HG02884 (cell line): Measurements from ENCODE around the gene ATP9A.

ENCODE experiments used
- ATAC-seq: cut with Tn5 transposase; IDR thresholded peaks from one replicate; pipeline ENCODE4 v1.9.1; 2021; ENCODE audit warnings: mild to moderate bottlenecking, moderate library complexity; ENCODE audit not compliant: unreplicated experiment

The ATP9A gene

GRCh38 chr20:51610111-51610510 lies 158.1 kb downstream of the ATP9A start:
- ATAC-seq: no peak

DNA sequence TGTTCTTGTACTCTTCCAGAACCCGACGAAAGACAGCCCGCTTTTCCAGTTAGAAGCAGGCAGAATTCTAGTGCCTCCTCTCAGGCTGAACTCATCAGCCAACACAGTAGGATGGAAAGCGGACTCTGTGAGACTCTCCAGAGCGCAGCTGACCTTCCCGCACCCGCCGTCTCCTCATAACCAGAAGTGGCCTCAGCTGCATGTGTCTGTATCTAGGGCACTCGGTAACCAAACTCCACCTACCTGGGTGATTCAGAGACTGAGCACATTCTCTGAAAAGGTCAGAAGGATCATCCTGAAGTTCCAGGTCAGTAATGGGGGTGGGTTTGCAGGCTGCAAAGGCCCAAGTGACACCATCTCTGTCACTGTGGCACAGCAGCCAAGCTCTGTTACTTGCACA lies 158.9 kb downstream of the ATP9A start:
- ATAC-seq: no peak

DNA sequence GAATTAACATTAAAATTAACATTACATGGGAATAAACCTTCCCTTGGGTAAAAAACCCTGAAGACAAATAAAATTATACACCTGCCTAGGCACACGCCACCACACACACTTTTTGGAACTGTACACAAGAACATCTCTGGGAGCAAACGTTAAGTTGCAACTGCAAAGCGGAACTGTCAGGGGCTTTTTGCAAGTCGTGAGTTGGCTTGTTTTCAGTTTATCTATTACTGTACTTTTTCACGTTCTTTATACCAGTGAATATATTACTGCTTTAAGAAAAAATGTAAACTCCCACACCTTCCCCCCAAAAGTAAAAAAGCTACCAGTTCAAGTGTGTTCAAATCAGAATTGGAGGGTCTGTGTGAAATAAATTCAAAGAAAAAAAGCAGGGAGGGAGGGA lies 160.1 kb downstream of the ATP9A start:
- no peak for ATAC-seq

GRCh38 chr20:51607170-51607569 lies 161.0 kb downstream of the ATP9A start:
- ATAC-seq: no peak

GRCh38 chr20:51604851-51605250 lies 163.3 kb downstream of the ATP9A start:
- no peak for ATAC-seq

DNA sequence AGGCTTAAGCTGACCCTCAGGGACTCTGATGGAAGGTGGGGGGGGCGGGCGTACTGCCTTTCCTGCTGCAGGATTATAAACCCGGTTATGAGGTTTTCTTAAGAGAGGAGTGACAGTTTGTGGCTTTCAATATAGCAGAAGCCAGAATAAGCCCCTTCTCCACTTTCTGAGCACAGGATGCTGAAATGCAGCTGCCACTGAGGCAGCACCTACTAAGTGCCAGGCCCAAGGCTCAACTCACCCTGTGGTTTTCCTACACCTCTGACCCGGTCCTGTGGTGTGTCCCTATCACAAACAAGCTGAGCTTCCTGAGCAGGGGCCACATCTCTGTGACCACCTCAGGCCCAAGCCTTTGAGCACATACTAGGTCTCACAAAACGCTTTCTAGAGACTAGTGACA lies 166.1 kb downstream of the ATP9A start:
- no peak for ATAC-seq

- no peak for ATAC-seq
These were observed 167.2 kb downstream of the ATP9A start for GRCh38 chr20:51600950-51601349.

DNA sequence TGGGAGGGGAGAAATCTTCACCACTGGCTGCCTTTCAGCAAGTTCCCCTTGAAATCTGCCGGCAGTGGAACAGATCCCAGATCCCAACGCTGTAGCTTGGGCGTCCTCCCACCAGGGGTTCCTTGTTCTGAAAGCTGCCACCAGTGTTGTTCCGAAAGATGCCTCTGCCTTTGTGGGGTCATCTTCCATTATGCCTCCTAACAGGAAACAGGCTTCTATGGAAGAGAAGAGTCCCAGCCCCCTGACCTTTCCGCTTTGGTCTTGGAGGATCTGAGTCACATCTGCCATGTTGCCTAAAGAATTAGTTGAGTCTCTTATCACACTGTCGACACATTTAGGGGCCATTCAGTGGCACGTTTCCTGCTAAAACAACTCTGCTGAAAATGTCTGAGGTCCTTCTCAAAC lies 168.2 kb downstream of the ATP9A start:
- no peak for ATAC-seq

GRCh38 chr20:51598556-51598955 lies 169.6 kb downstream of the ATP9A start:
- no peak for ATAC-seq

GRCh38 chr20:51597389-51598231 lies 170.6 kb downstream of the ATP9A start:
- ATAC-seq: no peak

- ATAC-seq: no peak
These were observed 171.4 kb downstream of the ATP9A start for GRCh38 chr20:51596668-51597388.

DNA sequence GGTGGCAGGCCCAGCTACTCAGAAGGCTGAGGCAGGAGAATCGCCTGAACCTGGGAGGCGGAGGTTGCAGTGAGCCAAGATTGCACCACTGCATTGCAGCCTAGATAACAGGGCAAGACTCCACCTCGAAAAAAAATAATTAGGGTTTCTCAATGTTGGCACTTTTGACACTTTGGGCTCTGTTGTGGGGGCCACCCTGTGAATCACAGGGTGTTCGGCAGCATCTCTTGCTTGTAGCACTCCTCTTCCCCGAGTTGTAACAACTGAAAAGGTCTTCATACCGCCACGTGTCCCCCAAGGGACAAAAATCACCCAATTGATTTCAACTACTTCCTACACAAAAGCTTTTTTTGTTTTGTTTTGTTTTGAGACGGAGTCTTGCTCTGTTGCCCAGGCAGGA lies 172.4 kb downstream of the ATP9A start:
- ATAC-seq: no peak

- peak; percentile 91 for ATAC-seq
These were observed 173.1 kb downstream of the ATP9A start for GRCh38 chr20:51595058-51595532.

DNA sequence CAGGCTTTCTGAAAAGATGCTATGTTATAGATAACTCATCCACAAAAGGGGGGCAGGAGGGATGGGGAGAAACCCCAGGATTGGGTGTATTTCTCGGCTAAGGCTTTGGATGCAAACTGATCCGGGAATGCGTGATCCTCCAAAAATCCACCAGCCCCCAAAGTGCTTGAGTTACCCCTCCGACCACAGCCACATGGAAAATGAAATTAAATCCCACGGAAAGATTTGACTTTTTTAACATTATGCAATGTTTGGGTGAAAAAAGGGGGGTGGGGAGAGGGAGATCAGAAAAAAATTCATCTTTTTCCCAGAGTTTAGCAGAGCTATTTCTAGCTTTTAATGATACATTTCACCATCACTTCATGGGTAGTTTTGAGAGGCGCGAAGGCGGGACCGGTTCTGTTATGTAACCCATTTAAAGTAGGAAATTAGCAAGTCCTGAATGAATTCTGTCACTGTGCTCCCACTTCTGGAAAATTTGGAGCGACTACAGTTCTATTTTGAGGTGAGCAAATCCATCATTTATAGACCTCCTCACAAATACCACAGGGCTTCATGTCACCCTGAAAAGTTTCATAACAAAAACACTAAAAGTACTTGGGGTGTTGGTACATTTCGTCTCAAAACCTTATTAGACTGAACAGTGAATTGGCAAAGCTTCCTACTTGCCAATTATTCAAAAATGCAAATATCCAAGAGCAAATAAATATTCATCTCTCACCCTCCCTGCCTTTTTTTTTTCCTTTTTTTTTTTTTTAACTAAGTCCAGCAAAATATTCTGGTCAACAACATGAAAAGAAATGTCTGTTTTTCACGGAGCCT lies 173.7 kb downstream of the ATP9A start:
- no peak for ATAC-seq

GRCh38 chr20:51593584-51593983 lies 174.6 kb downstream of the ATP9A start:
- no peak for ATAC-seq

DNA sequence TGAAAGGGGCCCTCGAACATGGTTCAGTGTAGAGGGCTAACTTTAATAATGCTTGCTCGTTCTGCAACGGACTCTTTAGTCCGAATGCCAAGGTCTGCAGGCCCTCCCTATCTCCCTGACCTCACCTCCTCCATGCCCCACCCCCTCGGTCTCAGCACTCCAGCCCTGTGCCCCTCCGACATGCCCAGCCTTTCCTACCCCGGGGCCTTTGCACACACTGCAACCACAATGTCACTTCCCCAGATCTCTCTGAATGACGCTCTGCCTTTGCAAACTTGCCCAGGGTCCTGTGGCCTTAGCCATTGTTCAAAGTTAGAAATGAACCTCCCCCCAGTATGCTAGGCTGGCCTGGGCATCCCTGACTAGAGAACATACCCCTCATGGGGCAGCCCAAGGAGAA lies 175.6 kb downstream of the ATP9A start:
- ATAC-seq: no peak

DNA sequence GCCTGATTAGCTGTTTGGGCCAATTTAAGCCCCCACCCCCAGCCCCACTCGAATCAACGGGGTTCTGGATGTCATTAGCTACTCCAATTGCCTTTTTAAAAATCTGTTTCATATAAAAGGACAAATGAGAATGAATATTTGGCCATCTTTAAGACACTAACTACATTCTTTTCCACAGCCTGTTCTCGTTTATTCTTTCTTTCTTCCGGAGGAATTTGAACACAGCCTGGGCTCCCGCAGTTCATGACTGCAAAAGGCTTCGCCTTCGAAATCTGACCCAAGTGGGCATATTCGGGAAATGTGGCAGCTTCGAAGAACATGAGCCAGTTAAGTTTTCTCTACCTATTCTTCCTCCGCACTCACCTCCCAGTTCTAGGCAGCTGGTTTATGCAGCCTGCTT lies 176.3 kb downstream of the ATP9A start:
- ATAC-seq: no peak

DNA sequence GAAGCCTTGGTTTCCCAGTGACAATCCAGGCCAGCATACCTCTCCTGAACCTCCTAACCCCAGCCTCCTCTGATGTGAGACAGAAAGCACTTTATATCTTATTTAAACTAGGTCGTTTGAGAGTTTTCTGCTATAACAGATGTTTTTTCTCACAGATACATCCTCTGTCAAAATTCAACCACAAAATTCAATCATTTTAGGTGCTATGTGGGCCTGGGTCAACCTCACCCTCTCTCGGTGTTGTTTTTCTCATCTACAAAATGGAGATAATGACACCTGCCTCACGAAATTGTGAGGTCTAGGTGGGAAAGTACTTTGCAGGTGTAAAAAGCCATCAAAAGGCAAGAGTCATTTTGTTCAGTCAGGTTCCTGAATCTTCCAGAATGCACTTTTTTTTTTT lies 179.4 kb downstream of the ATP9A start:
- ATAC-seq: no peak

DNA sequence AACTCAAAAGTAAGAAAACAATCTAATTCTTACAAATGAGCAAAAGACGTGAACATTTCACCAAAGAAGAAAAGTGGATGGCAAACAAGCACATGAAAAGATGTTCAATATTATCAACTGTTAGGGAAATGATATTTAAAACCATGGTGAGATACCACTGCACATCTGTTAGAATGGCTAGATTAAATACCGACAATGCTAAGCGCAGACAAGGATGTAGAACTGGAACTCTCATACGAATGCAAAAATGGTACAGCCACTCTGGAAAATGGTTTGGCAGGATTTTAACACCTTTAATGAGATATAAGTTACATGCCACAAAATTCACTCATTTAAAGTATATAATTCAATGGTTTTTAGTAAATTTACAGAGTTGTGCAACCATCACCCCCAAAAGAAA lies 181.0 kb downstream of the ATP9A start:
- no peak for ATAC-seq

DNA sequence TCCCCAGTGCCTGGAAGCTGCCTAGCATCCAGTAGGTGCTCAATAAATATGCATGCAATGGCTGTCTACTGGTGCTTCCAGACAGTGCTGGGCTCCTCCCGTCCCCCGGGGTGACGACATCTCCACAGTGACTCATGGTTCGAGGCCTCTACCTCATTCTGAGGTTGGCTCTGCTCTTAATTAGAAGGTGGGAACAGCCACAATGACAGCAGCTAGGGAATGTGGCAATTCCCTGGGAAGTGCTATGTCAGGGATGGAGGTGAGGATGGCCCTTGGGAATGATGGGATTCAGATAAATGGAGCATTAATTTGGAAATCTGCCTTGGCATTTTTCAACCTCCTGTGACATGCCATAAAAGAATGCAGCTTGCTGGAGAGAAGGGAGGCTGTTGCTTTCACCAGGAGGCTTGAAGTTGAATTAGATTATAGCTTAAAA lies 182.2 kb downstream of the ATP9A start:
- ATAC-seq: no peak

- ATAC-seq: no peak
These were observed 183.0 kb downstream of the ATP9A start for GRCh38 chr20:51585148-51585547.
